Lower leg skin (tissue), 4 donors: ENCODE measurements around the gene TBC1D8. TPM values are rescaled to one million over a fixed set of nuclear protein-coding genes. Genes with fewer than 3 reads are reported as not detected.

Source experiments
- DNase-seq, 2 donors: peaks; one replicate each; pipeline ENCODE4 v3.0.0-alpha.2; 2019; ENCODE audit warnings: low spot score in 2 of 2
- H3K4me3 ChIP-seq: fragments of 200-600 bp; sonication (generic); 2 replicates; pipeline ENCODE4 v1.5.1; 2017; ENCODE audit warnings: mild to moderate bottlenecking, low read depth; ENCODE audit not compliant: poor library complexity, severe bottlenecking
- POLR2A ChIP-seq, 2 donors: fragments of 450-650 bp; IDR thresholded peaks; one replicate each; pipeline ENCODE4 v1.6.1; 2016 to 2017; ENCODE audit warnings: antibody characterized with exemption in 2 of 2, mild to moderate bottlenecking in 1 of 2, moderate library complexity in 1 of 2
- WGBS, 2 donors: methylation state at CpG; one replicate each; pipeline ENCODE4 v1.1.5; 2018; 5-methylcytosine and 5-hydroxymethylcytosine counted together
- intact Hi-C: fragments of 100-400 bp; cut with DNase I; formaldehyde crosslinking; loops from one replicate; pipeline ENCODE4 v1.15.0; 2023; ENCODE audit warnings: low total_unique reads
- total RNA-seq, 4 donors: library from RNA; depleted of rRNA; stranded (reverse); fragments of >200 nt; gene quantifications; one replicate each; pipeline ENCODE4 v1.1.0, GENCODE V29; 2016
- TF ChIP-seq, protein P1 (sequence below), 3 donors: fragments of 450-650 bp; IDR thresholded peaks; one replicate each; pipeline ENCODE4 v1.5.1; 2016; ENCODE audit warnings: antibody characterized with exemption in 3 of 3, mild to moderate bottlenecking in 3 of 3, moderate library complexity in 2 of 3

Gene TBC1D8
- total RNA-seq, 4 donors from 2014 or later, result 29.4 to 102 (median 46.1) TPM

DNA sequence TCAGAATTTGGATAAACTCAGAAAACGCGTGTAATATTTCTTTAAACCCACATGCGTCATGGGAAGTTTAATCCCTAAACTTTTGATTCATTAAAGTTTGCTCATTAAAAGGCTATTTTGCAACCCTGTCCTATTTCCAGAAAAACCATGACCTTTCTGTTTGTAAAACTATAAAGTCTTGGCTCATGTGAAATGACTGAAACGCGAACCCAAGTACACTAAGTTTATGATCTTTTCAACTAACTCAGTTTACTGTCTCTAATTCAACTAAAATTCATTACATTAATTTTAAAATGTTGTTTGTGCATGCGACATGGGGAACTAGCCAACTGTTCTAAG, 153.0 kb downstream of the TBC1D8 start:
- WGBS, 2 donors, result 70% methylated on average over 6 of the region's 6 CpGs
- TF ChIP-seq POLR2A (IDR thresholded peaks at IDR 0.05), result no peak
- TF ChIP-seq, protein P1, sequence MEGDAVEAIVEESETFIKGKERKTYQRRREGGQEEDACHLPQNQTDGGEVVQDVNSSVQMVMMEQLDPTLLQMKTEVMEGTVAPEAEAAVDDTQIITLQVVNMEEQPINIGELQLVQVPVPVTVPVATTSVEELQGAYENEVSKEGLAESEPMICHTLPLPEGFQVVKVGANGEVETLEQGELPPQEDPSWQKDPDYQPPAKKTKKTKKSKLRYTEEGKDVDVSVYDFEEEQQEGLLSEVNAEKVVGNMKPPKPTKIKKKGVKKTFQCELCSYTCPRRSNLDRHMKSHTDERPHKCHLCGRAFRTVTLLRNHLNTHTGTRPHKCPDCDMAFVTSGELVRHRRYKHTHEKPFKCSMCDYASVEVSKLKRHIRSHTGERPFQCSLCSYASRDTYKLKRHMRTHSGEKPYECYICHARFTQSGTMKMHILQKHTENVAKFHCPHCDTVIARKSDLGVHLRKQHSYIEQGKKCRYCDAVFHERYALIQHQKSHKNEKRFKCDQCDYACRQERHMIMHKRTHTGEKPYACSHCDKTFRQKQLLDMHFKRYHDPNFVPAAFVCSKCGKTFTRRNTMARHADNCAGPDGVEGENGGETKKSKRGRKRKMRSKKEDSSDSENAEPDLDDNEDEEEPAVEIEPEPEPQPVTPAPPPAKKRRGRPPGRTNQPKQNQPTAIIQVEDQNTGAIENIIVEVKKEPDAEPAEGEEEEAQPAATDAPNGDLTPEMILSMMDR (IDR thresholded peaks at IDR 0.05), result no peak
- intact Hi-C loops, result no loop called here

DNA sequence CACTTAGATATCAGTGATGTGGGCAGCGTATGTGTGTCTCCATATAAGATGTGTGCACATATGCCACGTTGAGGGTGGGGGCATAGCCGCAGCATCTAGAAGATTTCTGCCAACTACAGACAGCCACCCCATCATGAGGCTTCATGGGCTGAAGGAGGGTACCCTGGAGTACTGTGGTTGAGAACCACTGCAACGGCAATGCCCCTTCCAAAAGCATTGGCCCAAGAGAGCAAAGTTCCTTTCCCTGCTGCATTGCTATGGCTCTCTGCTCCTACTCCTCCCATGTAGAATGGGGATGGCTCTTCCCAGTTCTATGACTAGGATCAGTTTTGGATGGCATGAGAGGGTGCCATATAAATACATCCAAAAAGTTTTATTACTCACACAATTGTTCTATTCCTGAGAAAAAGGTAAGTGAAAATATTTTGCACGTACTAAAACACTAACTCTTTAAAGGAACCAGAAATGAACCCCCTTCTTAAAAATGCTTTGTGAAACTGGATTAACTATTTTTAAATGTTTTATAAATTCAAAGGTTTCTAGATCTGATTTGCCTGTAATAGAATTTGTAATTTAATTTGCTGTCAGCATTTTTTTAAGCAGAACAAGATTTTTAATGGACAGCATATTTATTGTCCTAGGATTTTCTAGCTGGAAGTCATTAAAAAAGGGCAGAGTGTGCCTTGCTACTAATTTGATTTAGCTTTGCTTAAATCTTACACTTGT, 153.5 kb downstream of the TBC1D8 start:
- WGBS, 2 donors, result 90% methylated on average over 5 of the region's 5 CpGs
- no peak overlapping the region for H3K4me3 ChIP-seq
- peak in 1 of 2 donors; percentile 39 for DNase-seq
- intact Hi-C loops, result no loop called here
- TF ChIP-seq, protein P1 (IDR thresholded peaks at IDR 0.05), result no peak
- TF ChIP-seq POLR2A (IDR thresholded peaks at IDR 0.05), result no peak

More for the DNA sequence above, 153.0 kb downstream of the TBC1D8 start:
- no peak for DNase-seq
- H3K4me3 ChIP-seq, result no peak overlapping the region

DNA sequence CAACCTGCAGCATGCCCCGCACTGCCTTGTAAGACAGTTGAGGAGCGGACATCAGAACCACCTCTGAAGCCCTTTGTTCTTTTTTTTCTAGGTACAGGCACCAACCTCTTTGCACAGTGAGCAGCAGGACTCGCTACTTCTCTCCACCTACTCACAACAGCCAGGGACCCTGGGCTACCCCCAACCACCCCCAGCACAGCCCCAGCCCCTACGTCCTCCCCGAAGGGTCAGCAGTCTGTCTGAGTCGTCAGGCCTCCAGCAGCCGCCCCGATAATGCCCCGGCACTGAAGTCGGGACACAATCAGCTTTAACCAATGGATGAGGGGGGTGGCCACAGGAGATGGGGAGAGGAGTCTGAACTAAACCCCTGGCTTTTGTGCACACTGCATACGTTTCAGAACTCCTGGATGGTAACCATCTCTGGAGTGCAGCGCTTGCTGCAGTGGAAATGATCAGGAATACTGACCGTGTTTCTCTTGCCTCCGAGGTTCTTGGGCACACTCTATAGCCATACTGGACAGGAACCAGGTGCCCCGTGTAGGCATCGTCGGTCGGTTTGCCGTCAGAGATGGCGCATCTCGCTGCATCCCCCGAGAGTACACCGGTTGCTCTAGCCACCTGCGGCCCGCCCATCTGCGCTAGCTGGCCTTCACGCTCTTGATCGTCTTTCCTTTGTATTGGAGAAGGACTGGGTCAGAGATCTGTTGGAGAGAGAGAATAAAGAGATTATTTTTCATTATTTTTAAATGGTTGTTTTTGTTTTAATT, 155.7 kb downstream of the TBC1D8 start:
- intact Hi-C loops, result no loop called here
- WGBS, 2 donors, result 93 to 94% methylated on average over 28 of the region's 28 CpGs

DNA sequence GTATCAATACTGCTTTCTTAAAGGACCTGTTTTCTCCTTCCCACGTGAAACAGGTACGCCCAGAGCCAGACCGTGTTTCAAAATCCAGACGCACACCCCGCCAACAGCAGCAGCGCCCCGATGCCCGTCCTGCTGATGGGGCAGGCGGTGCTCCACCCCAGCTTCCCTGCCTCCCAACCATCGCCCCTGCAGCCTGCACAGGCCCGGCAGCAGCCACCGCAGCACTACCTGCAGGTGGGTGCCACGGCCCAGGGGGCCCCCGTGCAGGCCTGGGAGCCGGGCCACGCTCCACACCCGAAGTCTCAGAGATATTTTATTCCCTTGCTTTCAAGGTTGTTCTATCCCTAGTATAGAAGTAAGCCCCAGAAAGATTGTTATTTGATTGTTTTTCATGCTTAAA, 157.9 kb downstream of the TBC1D8 start:
- H3K4me3 ChIP-seq, result no peak overlapping the region
- peak in 1 of 2 donors; percentile 62 for DNase-seq
- TF ChIP-seq, protein P1 (IDR thresholded peaks at IDR 0.05), result no peak
- no peak for TF ChIP-seq POLR2A (IDR thresholded peaks at IDR 0.05)
- WGBS, 2 donors, result 87 to 93% methylated on average over 17 of the region's 17 CpGs
- intact Hi-C loops, result no loop called here

More for the DNA sequence above, 155.7 kb downstream of the TBC1D8 start:
- TF ChIP-seq, protein P1 (IDR thresholded peaks at IDR 0.05), result no peak
- TF ChIP-seq POLR2A (IDR thresholded peaks at IDR 0.05), result no peak
- no peak overlapping the region for H3K4me3 ChIP-seq
- peak in 1 of 2 donors; percentile 74 for DNase-seq

DNA sequence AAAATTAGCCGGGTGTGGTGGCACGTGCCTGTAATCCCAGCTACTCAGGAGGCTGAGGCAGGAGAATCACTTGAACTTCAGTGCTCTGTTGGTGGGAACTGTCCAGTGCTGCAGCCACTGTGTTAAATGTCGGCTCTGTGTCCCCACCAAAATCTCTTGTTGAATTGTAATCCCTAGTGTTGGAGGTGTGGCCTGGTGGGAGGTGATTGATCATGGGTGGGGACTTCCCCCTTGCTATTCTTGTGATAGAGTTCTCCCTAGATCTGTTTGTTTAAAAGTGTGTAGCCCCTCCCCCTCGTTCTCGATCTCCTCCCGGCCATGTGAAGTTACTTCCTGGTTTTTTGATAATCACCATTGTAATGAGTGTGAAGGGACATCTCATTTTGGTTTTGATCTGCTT, 158.9 kb downstream of the TBC1D8 start:
- TF ChIP-seq, protein P1 (IDR thresholded peaks at IDR 0.05), result no peak
- no peak for TF ChIP-seq POLR2A (IDR thresholded peaks at IDR 0.05)
- intact Hi-C loops, result no loop called here
- H3K4me3 ChIP-seq, result no peak overlapping the region
- 82 to 84% methylated on average over 6 of the region's 6 CpGs for WGBS, 2 donors
- DNase-seq, result peak in 1 of 2 donors; percentile 48
